ENCODE results near the gene BAIAP3. TPM values are rescaled to one million over a fixed set of nuclear protein-coding genes. Genes with fewer than 3 reads are reported as not detected.

BAIAP3 gene
- total and polyA plus RNA-seq, 10 of the 15 experiments (the other 5 are each of a cell fraction or from before 2014, with no cell fraction given): 0.03 to 0.56 (median 0.17) TPM; not detected in 3

GRCh38 chr16:1374418-1375297, 41.2 kb downstream of the BAIAP3 start:
- Histone ChIP-seq H3K4me1 (ENCODE audit: control insufficient read depth, insufficient read depth, low read length) (peaks cover 8% of the 10 kb centered on the region; the same call in 1 of the 2 replicates), H4K20me1 (ENCODE audit: control insufficient read depth, insufficient read depth) (no peaks in the 10 kb centered on the region), H3K36me3 (ENCODE audit: control insufficient read depth in 2 of 2, insufficient read depth in 2 of 2, low read length in 1 of 2) (peaks cover 0 to 4% of the 10 kb centered on the region in 2 experiments; a peak in 2 of 4 replicates), H3K4me2 (ENCODE audit: control insufficient read depth, insufficient read depth) (no peak overlapping the region), H3K9ac (ENCODE audit: control insufficient read depth, insufficient read depth, low read length) (no peak overlapping the region), H3K9me3 (replicated peaks; ENCODE audit: control insufficient read depth, insufficient read depth, low read length) (no peaks in the 10 kb centered on the region), H3K27me3 (replicated peaks in 1 of 2; ENCODE audit: control insufficient read depth in 2 of 2, insufficient read depth in 2 of 2, low read length in 1 of 2) (no peaks in the 10 kb centered on the region), H3K27ac (ENCODE audit: control insufficient read depth, insufficient read depth) (no peak overlapping the region), H3K79me2 (ENCODE audit: control insufficient read depth, insufficient read depth, low read length) (peaks cover 18% of the 10 kb centered on the region), H3K4me3 (no peak overlapping the region), H2AFZ (ENCODE audit: control insufficient read depth, low read depth, low read length) (no peak overlapping the region)
- in situ Hi-C loops (cut with MboI) (no loop called here), intact Hi-C loops (cut with micrococcal nuclease; ENCODE audit: unreplicated experiment) (no loop called here)
- 94% methylated on average over 46 of the region's 46 CpGs for WGBS (ENCODE audit: insufficient coverage, insufficient replicate concordance, low lambda C conversion rate, missing lambda C conversion rate)
- FAIRE-seq (no peak), ATAC-seq (no peak), DNase-seq (ENCODE audit: low read depth, low spot score) (no peak)
- ChIA-PET SMC1A (ENCODE audit: uncharacterized antibody, unreplicated experiment) (no interaction called here), RAD21 (ENCODE audit: unreplicated experiment) (no interaction called here), POLR2A (no interaction called here), CTCF (no interaction called here)
- TF ChIP-seq E4F1 (IDR thresholded peaks at IDR 0.05; ENCODE audit: borderline replicate concordance, partially characterized antibody) (no peak), DPF2 (IDR thresholded peaks at IDR 0.05) (no peak), IKZF2 (IDR thresholded peaks at IDR 0.05) (no peak), NFXL1 (IDR thresholded peaks at IDR 0.05; ENCODE audit: borderline replicate concordance) (no peak), GABPA (IDR thresholded peaks at IDR 0.05; ENCODE audit: low read depth) (no peak), RBBP5 (conservative IDR thresholded peaks at IDR 0.05) (no peak), TBL1XR1 (IDR thresholded peaks at IDR 0.05; ENCODE audit: low read depth, low read length) (no peak), JUNB (IDR thresholded peaks at IDR 0.05) (no peak), POLR2AphosphoS2 (IDR thresholded peaks at IDR 0.05; ENCODE audit: low read depth, low read length) (no peak), NR2F1 (conservative IDR thresholded peaks at IDR 0.05) (no peak), NRF1 (conservative IDR thresholded peaks at IDR 0.05; ENCODE audit: low read depth, low read length) (no peak)
- TF ChIP-seq, protein P1, sequence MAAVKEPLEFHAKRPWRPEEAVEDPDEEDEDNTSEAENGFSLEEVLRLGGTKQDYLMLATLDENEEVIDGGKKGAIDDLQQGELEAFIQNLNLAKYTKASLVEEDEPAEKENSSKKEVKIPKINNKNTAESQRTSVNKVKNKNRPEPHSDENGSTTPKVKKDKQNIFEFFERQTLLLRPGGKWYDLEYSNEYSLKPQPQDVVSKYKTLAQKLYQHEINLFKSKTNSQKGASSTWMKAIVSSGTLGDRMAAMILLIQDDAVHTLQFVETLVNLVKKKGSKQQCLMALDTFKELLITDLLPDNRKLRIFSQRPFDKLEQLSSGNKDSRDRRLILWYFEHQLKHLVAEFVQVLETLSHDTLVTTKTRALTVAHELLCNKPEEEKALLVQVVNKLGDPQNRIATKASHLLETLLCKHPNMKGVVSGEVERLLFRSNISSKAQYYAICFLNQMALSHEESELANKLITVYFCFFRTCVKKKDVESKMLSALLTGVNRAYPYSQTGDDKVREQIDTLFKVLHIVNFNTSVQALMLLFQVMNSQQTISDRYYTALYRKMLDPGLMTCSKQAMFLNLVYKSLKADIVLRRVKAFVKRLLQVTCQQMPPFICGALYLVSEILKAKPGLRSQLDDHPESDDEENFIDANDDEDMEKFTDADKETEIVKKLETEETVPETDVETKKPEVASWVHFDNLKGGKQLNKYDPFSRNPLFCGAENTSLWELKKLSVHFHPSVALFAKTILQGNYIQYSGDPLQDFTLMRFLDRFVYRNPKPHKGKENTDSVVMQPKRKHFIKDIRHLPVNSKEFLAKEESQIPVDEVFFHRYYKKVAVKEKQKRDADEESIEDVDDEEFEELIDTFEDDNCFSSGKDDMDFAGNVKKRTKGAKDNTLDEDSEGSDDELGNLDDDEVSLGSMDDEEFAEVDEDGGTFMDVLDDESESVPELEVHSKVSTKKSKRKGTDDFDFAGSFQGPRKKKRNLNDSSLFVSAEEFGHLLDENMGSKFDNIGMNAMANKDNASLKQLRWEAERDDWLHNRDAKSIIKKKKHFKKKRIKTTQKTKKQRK (IDR thresholded peaks at IDR 0.05; ENCODE audit: low read depth, low read length): no peak
- TF ChIP-seq, protein P2, sequence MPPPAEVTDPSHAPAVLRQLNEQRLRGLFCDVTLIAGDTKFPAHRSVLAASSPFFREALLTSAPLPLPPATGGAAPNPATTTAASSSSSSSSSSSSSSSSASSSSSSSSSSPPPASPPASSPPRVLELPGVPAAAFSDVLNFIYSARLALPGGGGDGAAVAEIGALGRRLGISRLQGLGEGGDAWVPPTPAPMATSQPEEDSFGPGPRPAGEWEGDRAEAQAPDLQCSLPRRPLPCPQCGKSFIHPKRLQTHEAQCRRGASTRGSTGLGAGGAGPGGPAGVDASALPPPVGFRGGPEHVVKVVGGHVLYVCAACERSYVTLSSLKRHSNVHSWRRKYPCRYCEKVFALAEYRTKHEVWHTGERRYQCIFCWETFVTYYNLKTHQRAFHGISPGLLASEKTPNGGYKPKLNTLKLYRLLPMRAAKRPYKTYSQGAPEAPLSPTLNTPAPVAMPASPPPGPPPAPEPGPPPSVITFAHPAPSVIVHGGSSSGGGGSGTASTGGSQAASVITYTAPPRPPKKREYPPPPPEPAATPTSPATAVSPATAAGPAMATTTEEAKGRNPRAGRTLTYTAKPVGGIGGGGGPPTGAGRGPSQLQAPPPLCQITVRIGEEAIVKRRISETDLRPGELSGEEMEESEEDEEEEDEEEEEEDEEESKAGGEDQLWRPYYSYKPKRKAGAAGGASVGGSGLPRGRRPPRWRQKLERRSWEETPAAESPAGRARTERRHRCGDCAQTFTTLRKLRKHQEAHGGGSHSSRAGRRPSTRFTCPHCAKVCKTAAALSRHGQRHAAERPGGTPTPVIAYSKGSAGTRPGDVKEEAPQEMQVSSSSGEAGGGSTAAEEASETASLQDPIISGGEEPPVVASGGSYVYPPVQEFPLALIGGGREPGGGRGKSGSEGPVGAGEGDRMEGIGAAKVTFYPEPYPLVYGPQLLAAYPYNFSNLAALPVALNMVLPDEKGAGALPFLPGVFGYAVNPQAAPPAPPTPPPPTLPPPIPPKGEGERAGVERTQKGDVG (CRISPR knock-in tag; IDR thresholded peaks at IDR 0.05): no peak
- no TSS peak for BruUV-seq (replicated peaks)
